Measurements from ENCODE around the gene C9orf50. TPM values are rescaled to one million over a fixed set of nuclear protein-coding genes. Genes with fewer than 3 reads are reported as not detected.

The C9orf50 gene
- polyA plus RNA-seq, 1 donor from 2014 or later: not detected

DNA sequence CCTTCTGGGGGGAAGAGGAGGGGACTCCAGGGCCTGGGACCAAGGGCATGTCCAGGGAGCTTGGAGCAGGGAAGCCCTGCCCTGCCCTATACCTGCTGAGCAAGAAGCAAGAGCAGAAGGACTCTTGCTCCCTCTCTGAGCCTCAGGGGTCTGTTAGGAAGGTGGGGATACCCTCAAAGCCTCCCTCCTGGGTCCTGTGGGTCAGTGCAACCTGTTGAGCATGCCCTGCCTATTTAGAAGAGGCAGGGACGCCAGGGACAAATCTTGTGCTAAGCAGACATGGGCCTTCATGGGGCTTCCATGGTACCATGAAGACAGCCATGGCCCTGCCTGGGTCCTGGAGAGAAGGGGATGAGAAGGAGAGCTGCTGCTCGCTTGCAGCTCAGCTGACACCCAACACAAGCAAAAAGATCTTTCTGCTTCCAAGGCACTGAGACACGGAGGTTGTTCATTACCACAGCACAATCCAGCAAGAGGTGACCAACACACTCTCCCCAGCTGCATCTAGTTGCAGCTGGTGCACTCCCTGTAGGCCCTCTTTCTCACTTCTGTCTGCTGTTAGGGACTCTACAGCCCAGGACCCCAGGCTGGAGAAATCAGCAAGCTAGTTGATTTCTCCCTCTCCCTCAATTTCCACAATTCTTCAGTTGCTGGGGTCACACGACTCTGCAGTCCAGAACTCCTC lies 39.3 kb downstream of the C9orf50 start:
- H3K36me3 ChIP-seq (ENCODE audit: insufficient read depth, low read length): no peaks in the 10 kb centered on the region
- H3K27ac ChIP-seq (ENCODE audit: low read length): no peak overlapping the region
- H3K4me3 ChIP-seq (ENCODE audit: low read length): no peak overlapping the region
- no peaks in the 10 kb centered on the region for H3K9me3 ChIP-seq (ENCODE audit: low read length)
- H3K9ac ChIP-seq (ENCODE audit: low read length): no peak overlapping the region
- H3K79me2 ChIP-seq (replicated peaks; ENCODE audit: insufficient read depth, low read length): no peaks in the 10 kb centered on the region
- H3K9me2 ChIP-seq (ENCODE audit: insufficient read depth, low read length): no peaks in the 10 kb centered on the region
- H4K20me1 ChIP-seq (ENCODE audit: insufficient read depth): no peaks in the 10 kb centered on the region
- TF ChIP-seq MXI1 (conservative IDR thresholded peaks at IDR 0.05; ENCODE audit: poor library complexity, severe bottlenecking) (no peak), RAD21 (conservative IDR thresholded peaks at IDR 0.05) (no peak), EP300 (conservative IDR thresholded peaks at IDR 0.05; ENCODE audit: poor library complexity, severe bottlenecking) (no peak), POLR2AphosphoS5 (IDR thresholded peaks at IDR 0.05) (no peak), TAF1 (IDR thresholded peaks at IDR 0.05; ENCODE audit: low read depth) (no peak), SMC3 (conservative IDR thresholded peaks at IDR 0.05; ENCODE audit: poor library complexity) (no peak), EZH2 (IDR thresholded peaks at IDR 0.05; ENCODE audit: borderline replicate concordance, insufficient read depth, low read length, poor library complexity, severe bottlenecking) (no peak)
- TF ChIP-seq, protein P1, sequence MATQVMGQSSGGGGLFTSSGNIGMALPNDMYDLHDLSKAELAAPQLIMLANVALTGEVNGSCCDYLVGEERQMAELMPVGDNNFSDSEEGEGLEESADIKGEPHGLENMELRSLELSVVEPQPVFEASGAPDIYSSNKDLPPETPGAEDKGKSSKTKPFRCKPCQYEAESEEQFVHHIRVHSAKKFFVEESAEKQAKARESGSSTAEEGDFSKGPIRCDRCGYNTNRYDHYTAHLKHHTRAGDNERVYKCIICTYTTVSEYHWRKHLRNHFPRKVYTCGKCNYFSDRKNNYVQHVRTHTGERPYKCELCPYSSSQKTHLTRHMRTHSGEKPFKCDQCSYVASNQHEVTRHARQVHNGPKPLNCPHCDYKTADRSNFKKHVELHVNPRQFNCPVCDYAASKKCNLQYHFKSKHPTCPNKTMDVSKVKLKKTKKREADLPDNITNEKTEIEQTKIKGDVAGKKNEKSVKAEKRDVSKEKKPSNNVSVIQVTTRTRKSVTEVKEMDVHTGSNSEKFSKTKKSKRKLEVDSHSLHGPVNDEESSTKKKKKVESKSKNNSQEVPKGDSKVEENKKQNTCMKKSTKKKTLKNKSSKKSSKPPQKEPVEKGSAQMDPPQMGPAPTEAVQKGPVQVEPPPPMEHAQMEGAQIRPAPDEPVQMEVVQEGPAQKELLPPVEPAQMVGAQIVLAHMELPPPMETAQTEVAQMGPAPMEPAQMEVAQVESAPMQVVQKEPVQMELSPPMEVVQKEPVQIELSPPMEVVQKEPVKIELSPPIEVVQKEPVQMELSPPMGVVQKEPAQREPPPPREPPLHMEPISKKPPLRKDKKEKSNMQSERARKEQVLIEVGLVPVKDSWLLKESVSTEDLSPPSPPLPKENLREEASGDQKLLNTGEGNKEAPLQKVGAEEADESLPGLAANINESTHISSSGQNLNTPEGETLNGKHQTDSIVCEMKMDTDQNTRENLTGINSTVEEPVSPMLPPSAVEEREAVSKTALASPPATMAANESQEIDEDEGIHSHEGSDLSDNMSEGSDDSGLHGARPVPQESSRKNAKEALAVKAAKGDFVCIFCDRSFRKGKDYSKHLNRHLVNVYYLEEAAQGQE (IDR thresholded peaks at IDR 0.05; ENCODE audit: borderline replicate concordance): no peak
- TF ChIP-seq, protein P2, sequence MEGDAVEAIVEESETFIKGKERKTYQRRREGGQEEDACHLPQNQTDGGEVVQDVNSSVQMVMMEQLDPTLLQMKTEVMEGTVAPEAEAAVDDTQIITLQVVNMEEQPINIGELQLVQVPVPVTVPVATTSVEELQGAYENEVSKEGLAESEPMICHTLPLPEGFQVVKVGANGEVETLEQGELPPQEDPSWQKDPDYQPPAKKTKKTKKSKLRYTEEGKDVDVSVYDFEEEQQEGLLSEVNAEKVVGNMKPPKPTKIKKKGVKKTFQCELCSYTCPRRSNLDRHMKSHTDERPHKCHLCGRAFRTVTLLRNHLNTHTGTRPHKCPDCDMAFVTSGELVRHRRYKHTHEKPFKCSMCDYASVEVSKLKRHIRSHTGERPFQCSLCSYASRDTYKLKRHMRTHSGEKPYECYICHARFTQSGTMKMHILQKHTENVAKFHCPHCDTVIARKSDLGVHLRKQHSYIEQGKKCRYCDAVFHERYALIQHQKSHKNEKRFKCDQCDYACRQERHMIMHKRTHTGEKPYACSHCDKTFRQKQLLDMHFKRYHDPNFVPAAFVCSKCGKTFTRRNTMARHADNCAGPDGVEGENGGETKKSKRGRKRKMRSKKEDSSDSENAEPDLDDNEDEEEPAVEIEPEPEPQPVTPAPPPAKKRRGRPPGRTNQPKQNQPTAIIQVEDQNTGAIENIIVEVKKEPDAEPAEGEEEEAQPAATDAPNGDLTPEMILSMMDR (IDR thresholded peaks at IDR 0.05; ENCODE audit: poor library complexity, severe bottlenecking): no peak
- no peaks in the 10 kb centered on the region for H3F3A ChIP-seq (ENCODE audit: insufficient read depth, low read length, poor library complexity, severe bottlenecking)
- no peak overlapping the region for H2AFZ ChIP-seq (ENCODE audit: low read depth, low read length)
- H3K4me2 ChIP-seq (ENCODE audit: low read length): no peak overlapping the region
- H3K27me3 ChIP-seq (ENCODE audit: insufficient read depth, low read depth, low read length): no peaks in the 10 kb centered on the region

DNA sequence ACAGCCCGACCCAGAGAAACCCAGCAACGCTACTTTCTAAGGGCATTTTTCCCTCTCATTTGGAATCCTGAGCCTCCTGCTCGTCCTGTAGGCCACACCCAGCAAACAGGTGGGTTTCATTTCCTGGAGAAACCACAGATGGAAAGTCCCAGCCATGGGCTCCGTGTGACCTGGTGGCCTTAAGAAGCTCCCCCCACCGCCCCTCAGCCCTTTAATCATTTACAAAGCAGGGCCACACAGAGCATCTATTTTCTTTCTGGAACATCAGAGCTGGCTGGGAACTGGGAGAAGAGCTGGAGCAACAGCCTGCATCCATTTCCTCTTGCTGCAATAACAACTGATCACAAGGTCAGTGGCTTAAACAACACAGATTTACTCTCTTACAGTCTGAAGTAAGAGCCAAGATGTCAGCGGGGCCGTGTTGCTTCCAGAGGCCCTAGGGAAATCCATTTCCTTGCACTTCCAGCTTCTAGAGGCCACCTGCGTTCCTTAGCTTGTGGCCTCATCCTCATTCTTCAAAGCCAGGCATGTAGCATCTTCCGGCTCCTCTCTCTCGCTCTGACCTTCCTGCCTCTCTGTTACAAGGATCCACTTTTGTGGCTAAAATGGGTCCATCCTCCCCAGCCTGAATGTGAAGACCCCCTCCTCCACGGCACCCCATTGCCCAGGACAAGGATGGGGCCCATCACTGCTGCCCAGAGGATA lies 40.5 kb downstream of the C9orf50 start:
- Histone ChIP-seq H3K27ac (ENCODE audit: low read length) (no peak overlapping the region), H3K79me2 (replicated peaks; ENCODE audit: insufficient read depth, low read length) (no peaks in the 10 kb centered on the region), H3K27me3 (ENCODE audit: insufficient read depth, low read depth, low read length) (no peaks in the 10 kb centered on the region), H3K9me3 (ENCODE audit: low read length) (no peaks in the 10 kb centered on the region), H3K9me2 (ENCODE audit: insufficient read depth, low read length) (no peaks in the 10 kb centered on the region), H3K4me3 (ENCODE audit: low read length) (no peak overlapping the region), H3F3A (ENCODE audit: insufficient read depth, low read length, poor library complexity, severe bottlenecking) (no peaks in the 10 kb centered on the region), H4K20me1 (ENCODE audit: insufficient read depth) (no peaks in the 10 kb centered on the region), H2AFZ (ENCODE audit: low read depth, low read length) (no peak overlapping the region), H3K4me2 (ENCODE audit: low read length) (no peak overlapping the region), H3K9ac (ENCODE audit: low read length) (no peak overlapping the region), H3K36me3 (ENCODE audit: insufficient read depth, low read length) (no peaks in the 10 kb centered on the region)
- TF ChIP-seq MXI1 (conservative IDR thresholded peaks at IDR 0.05; ENCODE audit: poor library complexity, severe bottlenecking) (no peak), SMC3 (conservative IDR thresholded peaks at IDR 0.05; ENCODE audit: poor library complexity) (no peak), EZH2 (IDR thresholded peaks at IDR 0.05; ENCODE audit: borderline replicate concordance, insufficient read depth, low read length, poor library complexity, severe bottlenecking) (no peak), POLR2AphosphoS5 (IDR thresholded peaks at IDR 0.05) (no peak), EP300 (conservative IDR thresholded peaks at IDR 0.05; ENCODE audit: poor library complexity, severe bottlenecking) (no peak), TAF1 (IDR thresholded peaks at IDR 0.05; ENCODE audit: low read depth) (no peak), RAD21 (conservative IDR thresholded peaks at IDR 0.05) (no peak)
- TF ChIP-seq, protein P1 (IDR thresholded peaks at IDR 0.05; ENCODE audit: borderline replicate concordance): no peak
- TF ChIP-seq, protein P2 (IDR thresholded peaks at IDR 0.05; ENCODE audit: poor library complexity, severe bottlenecking): no peak

Data from neural cell (in vitro differentiated cells).